ENCODE measurements around the gene IGF1R. TPM values are rescaled to one million over a fixed set of nuclear protein-coding genes. Genes with fewer than 3 reads are reported as not detected.

IGF1R gene
- total and polyA plus RNA-seq, 2 of the 13 experiments (the other 11 are each of a cell fraction or from before 2014, with no cell fraction given) = 15.9 to 18.4 TPM

DNA sequence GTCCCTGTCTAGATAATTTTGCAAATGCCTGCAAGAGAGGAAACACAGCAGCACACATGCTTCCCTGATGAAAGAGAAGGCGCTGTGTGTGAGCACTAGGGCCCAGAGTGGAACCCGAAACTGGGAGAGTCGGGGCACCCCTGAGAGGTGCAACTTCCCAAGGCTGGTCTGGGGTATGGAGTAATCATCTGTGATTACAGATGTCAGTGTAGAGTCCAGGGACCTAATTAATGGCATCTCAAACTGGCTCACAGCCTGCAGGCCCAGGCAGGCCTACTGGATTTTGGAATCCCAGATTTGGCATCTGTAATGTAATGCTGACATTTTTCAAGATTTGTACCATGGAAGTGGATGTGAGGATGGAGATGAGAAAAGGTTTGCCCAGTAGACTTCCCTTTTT, 329.8 kb downstream of the IGF1R start:
- in situ Hi-C loops (cut with HindIII; ENCODE audit: extremely low pct_ligation_motif_present, low pct_unique_long_range_greater_than_20kb) (no loop called here), intact Hi-C loops (cut with micrococcal nuclease; ENCODE audit: unreplicated experiment) (no loop called here)
- no peak overlapping the region for H2AFZ ChIP-seq (ENCODE audit: low read length)
- BruUV-seq (replicated peaks) = no TSS peak
- no peaks in the 10 kb centered on the region for H3K9me3 ChIP-seq (ENCODE audit: low read length)
- WGBS (ENCODE audit: low lambda C conversion rate) = 30% methylated on average over 3 of the region's 3 CpGs
- no peak for ATAC-seq
- no peak for DNase-seq (ENCODE audit: low spot score)
- no peak overlapping the region for H3K4me2 ChIP-seq (ENCODE audit: low read depth, low read length)
- H3K27ac ChIP-seq (ENCODE audit: extremely low read length, insufficient read depth, low read length) = no peak overlapping the region
- TF ChIP-seq SOX13 (IDR thresholded peaks at IDR 0.05) (no peak), SOX13 (CRISPR knock-in tag; conservative IDR thresholded peaks at IDR 0.05 in 1 of 2, IDR thresholded peaks at IDR 0.05 in 1 of 2) (no peak), RORA (CRISPR knock-in tag; IDR thresholded peaks at IDR 0.05) (no peak), FOXJ3 (CRISPR knock-in tag; IDR thresholded peaks at IDR 0.05; ENCODE audit: borderline replicate concordance) (no peak), SOX6 (IDR thresholded peaks at IDR 0.05) (no peak), SOX6 (CRISPR knock-in tag; IDR thresholded peaks at IDR 0.05) (no peak), ZNF670 (CRISPR knock-in tag; IDR thresholded peaks at IDR 0.05; ENCODE audit: borderline replicate concordance) (no peak), ZNF720 (CRISPR knock-in tag; IDR thresholded peaks at IDR 0.05) (no peak), ZNF558 (CRISPR knock-in tag; IDR thresholded peaks at IDR 0.05; ENCODE audit: borderline replicate concordance) (no peak), PLRG1 (conservative IDR thresholded peaks at IDR 0.05) (no peak), SP140L (CRISPR knock-in tag; IDR thresholded peaks at IDR 0.05; ENCODE audit: borderline replicate concordance) (no peak), SMYD3 (CRISPR knock-in tag; IDR thresholded peaks at IDR 0.05) (no peak)
- TF ChIP-seq, protein P1, sequence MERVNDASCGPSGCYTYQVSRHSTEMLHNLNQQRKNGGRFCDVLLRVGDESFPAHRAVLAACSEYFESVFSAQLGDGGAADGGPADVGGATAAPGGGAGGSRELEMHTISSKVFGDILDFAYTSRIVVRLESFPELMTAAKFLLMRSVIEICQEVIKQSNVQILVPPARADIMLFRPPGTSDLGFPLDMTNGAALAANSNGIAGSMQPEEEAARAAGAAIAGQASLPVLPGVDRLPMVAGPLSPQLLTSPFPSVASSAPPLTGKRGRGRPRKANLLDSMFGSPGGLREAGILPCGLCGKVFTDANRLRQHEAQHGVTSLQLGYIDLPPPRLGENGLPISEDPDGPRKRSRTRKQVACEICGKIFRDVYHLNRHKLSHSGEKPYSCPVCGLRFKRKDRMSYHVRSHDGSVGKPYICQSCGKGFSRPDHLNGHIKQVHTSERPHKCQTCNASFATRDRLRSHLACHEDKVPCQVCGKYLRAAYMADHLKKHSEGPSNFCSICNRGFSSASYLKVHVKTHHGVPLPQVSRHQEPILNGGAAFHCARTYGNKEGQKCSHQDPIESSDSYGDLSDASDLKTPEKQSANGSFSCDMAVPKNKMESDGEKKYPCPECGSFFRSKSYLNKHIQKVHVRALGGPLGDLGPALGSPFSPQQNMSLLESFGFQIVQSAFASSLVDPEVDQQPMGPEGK (CRISPR knock-in tag; IDR thresholded peaks at IDR 0.05) = no peak
- TF ChIP-seq, protein P2, sequence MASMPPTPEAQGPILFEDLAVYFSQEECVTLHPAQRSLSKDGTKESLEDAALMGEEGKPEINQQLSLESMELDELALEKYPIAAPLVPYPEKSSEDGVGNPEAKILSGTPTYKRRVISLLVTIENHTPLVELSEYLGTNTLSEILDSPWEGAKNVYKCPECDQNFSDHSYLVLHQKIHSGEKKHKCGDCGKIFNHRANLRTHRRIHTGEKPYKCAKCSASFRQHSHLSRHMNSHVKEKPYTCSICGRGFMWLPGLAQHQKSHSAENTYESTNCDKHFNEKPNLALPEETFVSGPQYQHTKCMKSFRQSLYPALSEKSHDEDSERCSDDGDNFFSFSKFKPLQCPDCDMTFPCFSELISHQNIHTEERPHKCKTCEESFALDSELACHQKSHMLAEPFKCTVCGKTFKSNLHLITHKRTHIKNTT (CRISPR knock-in tag; IDR thresholded peaks at IDR 0.05) = no peak
- TF ChIP-seq, protein P3, sequence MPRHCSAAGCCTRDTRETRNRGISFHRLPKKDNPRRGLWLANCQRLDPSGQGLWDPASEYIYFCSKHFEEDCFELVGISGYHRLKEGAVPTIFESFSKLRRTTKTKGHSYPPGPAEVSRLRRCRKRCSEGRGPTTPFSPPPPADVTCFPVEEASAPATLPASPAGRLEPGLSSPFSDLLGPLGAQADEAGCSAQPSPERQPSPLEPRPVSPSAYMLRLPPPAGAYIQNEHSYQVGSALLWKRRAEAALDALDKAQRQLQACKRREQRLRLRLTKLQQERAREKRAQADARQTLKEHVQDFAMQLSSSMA (CRISPR knock-in tag; IDR thresholded peaks at IDR 0.05) = no peak
- no peaks in the 10 kb centered on the region for H4K20me1 ChIP-seq (ENCODE audit: insufficient read depth, low read length)
- no peaks in the 10 kb centered on the region for H3K79me2 ChIP-seq (ENCODE audit: insufficient read depth, low read length)
- no peak for FAIRE-seq
- H3K4me3 ChIP-seq (replicated peaks in 1 of 3; ENCODE audit: insufficient read depth in 1 of 3, low read depth in 2 of 3, low read length in 3 of 3) = no peak overlapping the region
- no peak overlapping the region for H3K9ac ChIP-seq (ENCODE audit: insufficient read depth, low read depth, low read length)
- CTCF ChIA-PET (ENCODE audit: low intra/inter-chr PET ratio, low total read pairs) = no interaction called here
- H3K27me3 ChIP-seq (ENCODE audit: control insufficient read depth in 1 of 2, insufficient read depth in 2 of 2, low read length in 2 of 2) = no peaks in the 10 kb centered on the region
- no peaks in the 10 kb centered on the region for H3K36me3 ChIP-seq (replicated peaks in 1 of 2; ENCODE audit: control insufficient read depth in 1 of 2, insufficient read depth in 2 of 2, low read length in 2 of 2)
- H3K4me1 ChIP-seq (ENCODE audit: insufficient read depth, low read length) = 0 out of 2 replicates have a peak, but pooled peaks cover 5% of the 10 kb centered on the region
- POLR2A ChIA-PET = no interaction called here
